Neural cell (in vitro differentiated cells): ENCODE results near the gene C19orf44. TPM values are rescaled to one million over a fixed set of nuclear protein-coding genes. Genes with fewer than 3 reads are reported as not detected.

Experiments used
- H2AFZ ChIP-seq: fragments of 200-600, 300-800 bp; sonication (generic), shearing (Covaris generic); 2 replicates; pipeline ENCODE4 v1.6.0; 2014; ENCODE audit warnings: low read depth, mild to moderate bottlenecking, antibody characterized with exemption, low read length, moderate library complexity
- H3F3A ChIP-seq: fragments of 200-600 bp; shearing (Covaris generic); 2 replicates; pipeline ENCODE4 v1.6.1; 2016; ENCODE audit warnings: mild to moderate bottlenecking, moderate library complexity, mixed read lengths, antibody characterized with exemption, low read length; ENCODE audit not compliant: insufficient read depth, poor library complexity, severe bottlenecking
- H3K27ac ChIP-seq: fragments of 200-600, 300-800 bp; sonication (generic), shearing (Covaris generic); 2 replicates; pipeline ENCODE4 v1.5.1; 2014; ENCODE audit warnings: mild to moderate bottlenecking, low read length, moderate library complexity
- H3K27me3 ChIP-seq: fragments of 300-800, 200-600 bp; sonication (generic), shearing (Covaris generic); 2 replicates; pipeline ENCODE4 v1.6.0; 2014; ENCODE audit warnings: mild to moderate bottlenecking, low read depth, low read length, moderate library complexity; ENCODE audit not compliant: insufficient read depth
- H3K36me3 ChIP-seq: fragments of 300-800, 200-600 bp; sonication (generic), shearing (Covaris generic); 2 replicates; pipeline ENCODE4 v1.5.1; 2014; ENCODE audit warnings: mild to moderate bottlenecking, antibody characterized with exemption, low read length, moderate library complexity; ENCODE audit not compliant: insufficient read depth
- H3K4me2 ChIP-seq: fragments of 300-800, 200-600 bp; sonication (generic), shearing (Covaris generic); 2 replicates; pipeline ENCODE4 v1.6.0; 2014; ENCODE audit warnings: mild to moderate bottlenecking, low read length
- H3K4me3 ChIP-seq: fragments of 300-800, 200-600 bp; sonication (generic), shearing (Covaris generic); 2 replicates; pipeline ENCODE4 v1.5.1; 2014; ENCODE audit warnings: mild to moderate bottlenecking, low read length, moderate library complexity
- H3K79me2 ChIP-seq: fragments of 200-600 bp; shearing (Covaris generic); replicated peaks from 2 replicates; pipeline ENCODE4 v1.6.0; 2014; ENCODE audit warnings: mild to moderate bottlenecking, low read length, moderate library complexity; ENCODE audit not compliant: insufficient read depth
- H3K9ac ChIP-seq: fragments of 300-800, 200-600 bp; sonication (generic), shearing (Covaris generic); 2 replicates; pipeline ENCODE4 v1.6.1; 2016; ENCODE audit warnings: mild to moderate bottlenecking, low read length, mixed read lengths
- H3K9me2 ChIP-seq: fragments of 200-600 bp; shearing (Covaris generic); 2 replicates; pipeline ENCODE4 v1.6.1; 2016; ENCODE audit warnings: mild to moderate bottlenecking, low read length, mixed read lengths; ENCODE audit not compliant: insufficient read depth
- H3K9me3 ChIP-seq: fragments of 200-600, 300-800 bp; sonication (generic), shearing (Covaris generic); 2 replicates; pipeline ENCODE4 v1.6.1; 2016; ENCODE audit warnings: mild to moderate bottlenecking, mixed run types, low read length, moderate library complexity, mixed read lengths
- H4K20me1 ChIP-seq: fragments of 200-600 bp; shearing (Covaris generic); 2 replicates; pipeline ENCODE4 v1.6.1; 2016; ENCODE audit warnings: mild to moderate bottlenecking, mixed run types; ENCODE audit not compliant: insufficient read depth
- CTCF ChIP-seq: fragments of 450-650 bp; IDR thresholded peaks from 2 replicates; pipeline ENCODE4 v1.5.1; 2014; ENCODE audit warnings: antibody characterized with exemption, mild to moderate bottlenecking, moderate library complexity; ENCODE audit not compliant: poor library complexity, severe bottlenecking
- EP300 ChIP-seq: fragments of 450-650 bp; conservative IDR thresholded peaks from 2 replicates; pipeline ENCODE4 v1.6.1; 2014; ENCODE audit warnings: antibody characterized with exemption, mild to moderate bottlenecking, moderate library complexity; ENCODE audit not compliant: poor library complexity, severe bottlenecking
- EZH2 ChIP-seq: fragments of 200-600, 300-800 bp; shearing (Covaris generic), sonication (generic); IDR thresholded peaks from 2 replicates; pipeline ENCODE4 v1.6.1; 2014; ENCODE audit warnings: antibody characterized with exemption, low read length, borderline replicate concordance, mild to moderate bottlenecking; ENCODE audit not compliant: insufficient read depth, poor library complexity, severe bottlenecking
- MXI1 ChIP-seq: fragments of 450-650 bp; conservative IDR thresholded peaks from 2 replicates; pipeline ENCODE4 v1.6.1; 2014; ENCODE audit warnings: antibody characterized with exemption, mild to moderate bottlenecking; ENCODE audit not compliant: poor library complexity, severe bottlenecking
- POLR2AphosphoS5 ChIP-seq: IDR thresholded peaks from 2 replicates; pipeline ENCODE4 v1.6.1; 2012
- RAD21 ChIP-seq: fragments of 450-650 bp; conservative IDR thresholded peaks from 2 replicates; pipeline ENCODE4 v1.6.1; 2014; ENCODE audit warnings: antibody characterized with exemption, mild to moderate bottlenecking, moderate library complexity
- SMC3 ChIP-seq: fragments of 450-650 bp; conservative IDR thresholded peaks from 2 replicates; pipeline ENCODE4 v1.6.1; 2014; ENCODE audit warnings: antibody characterized with exemption, mild to moderate bottlenecking, moderate library complexity; ENCODE audit not compliant: poor library complexity
- TAF1 ChIP-seq: IDR thresholded peaks from 2 replicates; pipeline ENCODE4 v1.6.1; 2012; ENCODE audit warnings: low read depth
- polyA plus RNA-seq: library from polyadenylated mRNA; depleted of rRNA; stranded (reverse); fragments of >200 nt; gene quantifications from 2 replicates; pipeline ENCODE4 v1.2.3, GENCODE V29; 2014
- TF ChIP-seq, protein P1 (sequence below): IDR thresholded peaks from 2 replicates; pipeline ENCODE4 v1.6.1; 2012; ENCODE audit warnings: borderline replicate concordance

C19orf44 gene
- polyA plus RNA-seq, 1 donor from 2014 or later: 9.9 TPM

DNA sequence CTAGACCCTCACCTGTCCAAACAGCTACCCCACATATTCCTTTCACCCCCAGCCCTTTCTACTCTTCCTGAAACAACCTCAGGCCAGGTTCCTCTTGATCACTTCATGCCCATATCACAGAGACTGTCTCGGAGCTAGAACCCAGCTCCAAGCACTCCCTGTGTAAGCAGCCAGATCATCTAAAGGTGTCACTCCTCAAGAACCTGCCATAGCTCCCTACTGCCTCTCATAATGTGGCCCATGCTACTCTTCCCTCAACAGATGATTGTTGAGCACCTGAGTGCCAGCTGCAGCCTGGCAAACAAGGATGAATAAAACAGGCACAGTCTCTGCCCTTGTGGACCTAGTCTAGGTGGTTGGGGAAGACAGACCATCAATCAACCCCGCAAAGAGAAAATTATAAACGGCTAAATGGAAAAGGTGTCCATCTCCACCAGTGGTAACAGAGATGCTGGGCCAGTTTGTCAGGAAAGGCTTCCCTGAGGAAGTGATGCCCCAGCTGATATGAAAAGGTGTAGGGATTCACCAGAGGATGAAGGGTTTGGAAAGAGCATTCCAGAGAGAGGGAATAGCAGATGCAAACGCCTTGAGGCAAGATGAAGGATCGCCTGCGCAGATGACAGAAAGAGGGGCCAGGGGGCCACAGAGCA lies 32.7 kb upstream of the C19orf44 start (continued):
- TF ChIP-seq CTCF (no peak), EP300 (no peak), MXI1 (no peak), TAF1 (no peak), POLR2AphosphoS5 (no peak)

DNA sequence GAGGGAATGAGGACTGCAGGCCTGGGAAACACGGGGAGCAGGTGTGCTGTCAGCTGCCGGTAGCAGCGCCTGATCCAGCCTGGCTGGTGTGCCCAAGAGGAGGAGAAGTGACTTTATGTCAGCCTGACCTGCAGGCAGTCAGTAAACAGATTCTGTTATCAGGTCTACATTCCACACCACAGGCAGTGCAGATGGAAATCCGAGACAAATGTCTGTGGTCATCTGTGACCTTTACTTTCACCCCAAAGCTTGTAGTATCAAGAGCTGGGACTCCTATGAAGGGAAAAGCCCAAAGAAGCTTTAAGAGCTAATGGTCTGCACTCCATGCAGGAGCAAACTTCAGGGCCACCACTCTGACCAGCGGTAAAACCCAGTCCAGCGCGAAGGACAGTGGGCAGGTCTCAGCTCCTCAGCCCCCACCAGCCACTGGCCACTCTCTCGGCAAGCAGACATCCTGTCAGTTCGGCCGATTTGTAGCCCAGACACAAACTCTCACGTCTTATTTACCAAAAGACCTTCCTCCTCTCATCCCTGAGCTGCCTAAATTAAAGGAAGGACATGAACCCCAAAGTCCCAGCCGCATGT lies 32.1 kb upstream of the C19orf44 start:
- no peak overlapping the region for H3K4me3 ChIP-seq
- H2AFZ ChIP-seq: no peak overlapping the region
- H3K27me3 ChIP-seq: no peaks in the 10 kb centered on the region
- no peak overlapping the region for H3K9ac ChIP-seq
- peaks cover 31% of the 10 kb centered on the region for H4K20me1 ChIP-seq
- H3K79me2 ChIP-seq: peaks cover 80% of the 10 kb centered on the region
- H3F3A ChIP-seq: no peaks in the 10 kb centered on the region
- no peaks in the 10 kb centered on the region for H3K36me3 ChIP-seq
- no peaks in the 10 kb centered on the region for H3K9me3 ChIP-seq
- no peak for TF ChIP-seq MXI1
- TF ChIP-seq RAD21: no peak
- no peak for TF ChIP-seq TAF1
- no peak for TF ChIP-seq CTCF
- H3K4me2 ChIP-seq: no peak overlapping the region
- H3K9me2 ChIP-seq: no peaks in the 10 kb centered on the region
- H3K27ac ChIP-seq: no peak overlapping the region

- Histone ChIP-seq H3K27ac (no peak overlapping the region), H3K4me2 (no peak overlapping the region), H3K27me3 (no peaks in the 10 kb centered on the region), H3K36me3 (no peaks in the 10 kb centered on the region), H3K9ac (no peak overlapping the region), H3F3A (no peaks in the 10 kb centered on the region), H4K20me1 (peaks cover 26% of the 10 kb centered on the region), H3K79me2 (peaks cover 81% of the 10 kb centered on the region), H3K9me2 (no peaks in the 10 kb centered on the region), H3K4me3 (no peak overlapping the region), H3K9me3 (no peaks in the 10 kb centered on the region), H2AFZ (no peak overlapping the region)
- TF ChIP-seq EP300 (no peak), POLR2AphosphoS5 (no peak), EZH2 (no peak), TAF1 (no peak), SMC3 (no peak), CTCF (no peak), RAD21 (no peak), MXI1 (no peak)
- TF ChIP-seq, protein P1, sequence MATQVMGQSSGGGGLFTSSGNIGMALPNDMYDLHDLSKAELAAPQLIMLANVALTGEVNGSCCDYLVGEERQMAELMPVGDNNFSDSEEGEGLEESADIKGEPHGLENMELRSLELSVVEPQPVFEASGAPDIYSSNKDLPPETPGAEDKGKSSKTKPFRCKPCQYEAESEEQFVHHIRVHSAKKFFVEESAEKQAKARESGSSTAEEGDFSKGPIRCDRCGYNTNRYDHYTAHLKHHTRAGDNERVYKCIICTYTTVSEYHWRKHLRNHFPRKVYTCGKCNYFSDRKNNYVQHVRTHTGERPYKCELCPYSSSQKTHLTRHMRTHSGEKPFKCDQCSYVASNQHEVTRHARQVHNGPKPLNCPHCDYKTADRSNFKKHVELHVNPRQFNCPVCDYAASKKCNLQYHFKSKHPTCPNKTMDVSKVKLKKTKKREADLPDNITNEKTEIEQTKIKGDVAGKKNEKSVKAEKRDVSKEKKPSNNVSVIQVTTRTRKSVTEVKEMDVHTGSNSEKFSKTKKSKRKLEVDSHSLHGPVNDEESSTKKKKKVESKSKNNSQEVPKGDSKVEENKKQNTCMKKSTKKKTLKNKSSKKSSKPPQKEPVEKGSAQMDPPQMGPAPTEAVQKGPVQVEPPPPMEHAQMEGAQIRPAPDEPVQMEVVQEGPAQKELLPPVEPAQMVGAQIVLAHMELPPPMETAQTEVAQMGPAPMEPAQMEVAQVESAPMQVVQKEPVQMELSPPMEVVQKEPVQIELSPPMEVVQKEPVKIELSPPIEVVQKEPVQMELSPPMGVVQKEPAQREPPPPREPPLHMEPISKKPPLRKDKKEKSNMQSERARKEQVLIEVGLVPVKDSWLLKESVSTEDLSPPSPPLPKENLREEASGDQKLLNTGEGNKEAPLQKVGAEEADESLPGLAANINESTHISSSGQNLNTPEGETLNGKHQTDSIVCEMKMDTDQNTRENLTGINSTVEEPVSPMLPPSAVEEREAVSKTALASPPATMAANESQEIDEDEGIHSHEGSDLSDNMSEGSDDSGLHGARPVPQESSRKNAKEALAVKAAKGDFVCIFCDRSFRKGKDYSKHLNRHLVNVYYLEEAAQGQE: no peak
These were observed 31.0 kb upstream of the C19orf44 start for GRCh38 chr19:16465239-16465638.
